GM23338 (cell line): Measurements from ENCODE around the gene LEO1.

Experiments used
- EZH2 ChIP-seq: fragments of 200-600 bp; sonication (generic); IDR thresholded peaks from one replicate; pipeline ENCODE4 v1.8.0; 2017; ENCODE audit warnings: antibody characterized with exemption, mild to moderate bottlenecking, low read depth; ENCODE audit not compliant: unreplicated experiment
- EZH2phosphoT487 ChIP-seq: fragments of 200-600 bp; sonication (generic); IDR thresholded peaks from one replicate; pipeline ENCODE4 v1.8.1; 2018; ENCODE audit warnings: antibody characterized with exemption; ENCODE audit not compliant: unreplicated experiment
- ZNF114 ChIP-seq: fragments of 250-450 bp; sonication (Bioruptor Pico); IDR thresholded peaks from 2 replicates; pipeline ENCODE4 v1.5.0; 2020; ENCODE audit warnings: mild to moderate bottlenecking, moderate library complexity
- TF ChIP-seq, protein P1 (sequence below), 2 experiments: fragments of 200-600 bp in 1 of 2; sonication (generic) in 1 of 2; conservative IDR thresholded peaks; 2 replicates each; pipeline versions ENCODE4 v1.5.1 to v1.6.1; 2016 to 2017; ENCODE audit warnings: antibody characterized with exemption in 2 of 2, low read depth in 2 of 2, mild to moderate bottlenecking in 2 of 2, moderate library complexity in 1 of 2

DNA sequence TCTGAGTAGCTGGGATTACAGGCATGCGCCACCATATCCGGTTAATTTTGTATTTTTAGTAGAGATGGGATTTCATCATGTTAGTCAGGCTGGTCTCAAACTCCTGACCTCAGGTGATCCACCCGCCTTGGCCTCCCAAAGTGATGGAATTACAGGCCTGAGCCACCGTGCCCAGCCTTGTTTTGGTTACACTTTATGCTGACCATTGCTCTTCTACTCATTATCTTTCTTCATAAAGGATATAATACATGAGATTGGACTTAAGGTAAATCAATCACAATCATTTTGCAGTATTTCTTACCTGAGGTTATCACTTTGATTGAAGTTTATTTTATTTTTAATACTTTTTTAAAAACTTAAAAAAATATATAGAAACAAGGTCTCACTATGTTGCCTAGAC is 2.2 kb upstream of the LEO1 start:
- TF ChIP-seq, protein P1, sequence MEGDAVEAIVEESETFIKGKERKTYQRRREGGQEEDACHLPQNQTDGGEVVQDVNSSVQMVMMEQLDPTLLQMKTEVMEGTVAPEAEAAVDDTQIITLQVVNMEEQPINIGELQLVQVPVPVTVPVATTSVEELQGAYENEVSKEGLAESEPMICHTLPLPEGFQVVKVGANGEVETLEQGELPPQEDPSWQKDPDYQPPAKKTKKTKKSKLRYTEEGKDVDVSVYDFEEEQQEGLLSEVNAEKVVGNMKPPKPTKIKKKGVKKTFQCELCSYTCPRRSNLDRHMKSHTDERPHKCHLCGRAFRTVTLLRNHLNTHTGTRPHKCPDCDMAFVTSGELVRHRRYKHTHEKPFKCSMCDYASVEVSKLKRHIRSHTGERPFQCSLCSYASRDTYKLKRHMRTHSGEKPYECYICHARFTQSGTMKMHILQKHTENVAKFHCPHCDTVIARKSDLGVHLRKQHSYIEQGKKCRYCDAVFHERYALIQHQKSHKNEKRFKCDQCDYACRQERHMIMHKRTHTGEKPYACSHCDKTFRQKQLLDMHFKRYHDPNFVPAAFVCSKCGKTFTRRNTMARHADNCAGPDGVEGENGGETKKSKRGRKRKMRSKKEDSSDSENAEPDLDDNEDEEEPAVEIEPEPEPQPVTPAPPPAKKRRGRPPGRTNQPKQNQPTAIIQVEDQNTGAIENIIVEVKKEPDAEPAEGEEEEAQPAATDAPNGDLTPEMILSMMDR (conservative IDR thresholded peaks at IDR 0.05; ENCODE audit: low read depth in 2 of 2) = no peak
- TF ChIP-seq EZH2phosphoT487 (no peak), ZNF114 (CRISPR knock-in tag) (no peak), EZH2 (no peak)
